Measurements from ENCODE around the gene SHOC2. TPM values are rescaled to one million over a fixed set of nuclear protein-coding genes. Genes with fewer than 3 reads are reported as not detected.

The SHOC2 gene
- total RNA-seq, 1 donor from 2014 or later: 41.8 TPM

- no peak for DNase-seq
- H3K4me1 Mint-ChIP-seq: no peaks in the 10 kb centered on the region
- H3K27me3 Mint-ChIP-seq: peaks cover 5% of the 10 kb centered on the region
- H3K4me3 Mint-ChIP-seq: no peak overlapping the region
- intact Hi-C loops (cut with micrococcal nuclease): no loop called here
- peaks cover 11% of the 10 kb centered on the region for H3K36me3 Mint-ChIP-seq (ENCODE audit: low read depth)
- no peak overlapping the region for H3K27ac Mint-ChIP-seq
- H3K9me3 Mint-ChIP-seq: peaks cover 30% of the 10 kb centered on the region
Measured at GRCh38 chr10:111037858-111038257, 118.5 kb downstream of the SHOC2 start.

GRCh38 chr10:111039522-111039921 is 120.1 kb downstream of the SHOC2 start:
- H3K4me1 Mint-ChIP-seq: no peaks in the 10 kb centered on the region
- H3K36me3 Mint-ChIP-seq (ENCODE audit: low read depth): peaks cover 5% of the 10 kb centered on the region
- peaks cover 32% of the 10 kb centered on the region for H3K9me3 Mint-ChIP-seq
- peaks cover 5% of the 10 kb centered on the region for H3K27me3 Mint-ChIP-seq
- intact Hi-C loops (cut with micrococcal nuclease): no loop called here
- no peak overlapping the region for H3K4me3 Mint-ChIP-seq
- H3K27ac Mint-ChIP-seq: no peak overlapping the region
- DNase-seq: no peak

GRCh38 chr10:111057006-111057405 is 137.6 kb downstream of the SHOC2 start:
- Mint-ChIP-seq H3K4me1 (no peaks in the 10 kb centered on the region), H3K36me3 (ENCODE audit: low read depth) (no peaks in the 10 kb centered on the region), H3K4me3 (no peak overlapping the region), H3K27me3 (peaks cover 26% of the 10 kb centered on the region), H3K9me3 (peaks cover 31% of the 10 kb centered on the region), H3K27ac (no peak overlapping the region)
- intact Hi-C loops (cut with micrococcal nuclease): no loop called here
- DNase-seq: no peak

Other genes starting within 250 kb of the SHOC2 start
- gene PDCD4, start 47.7 kb upstream of the SHOC2 start, total RNA-seq: 45.2 and 53.6 TPM in 2 replicates
- gene BBIP1, start 424 bp upstream of the SHOC2 start, total RNA-seq: 26.3 and 31.1 TPM in 2 replicates
- gene ADRA2A, start 157.4 kb downstream of the SHOC2 start, total RNA-seq: 0.05 TPM in 1 of 2 replicates, not detected in the other